HG03139 (cell line): Measurements from ENCODE around the gene IRS1.

Experiments
- ATAC-seq: cut with Tn5 transposase; IDR thresholded peaks from one replicate; pipeline ENCODE4 v1.9.1; 2021; ENCODE audit not compliant: unreplicated experiment

The IRS1 gene

GRCh38 chr2:226727251-226727650, 72.4 kb downstream of the IRS1 start:
- ATAC-seq: no peak

- no peak for ATAC-seq
Observed at GRCh38 chr2:226726546-226726945, 73.1 kb downstream of the IRS1 start.

GRCh38 chr2:226725126-226725860, 74.3 kb downstream of the IRS1 start:
- no peak for ATAC-seq

- ATAC-seq: no peak
Observed at GRCh38 chr2:226721541-226721940, 78.1 kb downstream of the IRS1 start.

- ATAC-seq: no peak
Observed at GRCh38 chr2:226720948-226721347, 78.7 kb downstream of the IRS1 start.

GRCh38 chr2:226717719-226718118, 81.9 kb downstream of the IRS1 start:
- ATAC-seq: no peak

- ATAC-seq: peak; percentile 48
Observed at GRCh38 chr2:226716126-226716525, 83.5 kb downstream of the IRS1 start.

- ATAC-seq: no peak
Observed at GRCh38 chr2:226715347-226715990, 84.2 kb downstream of the IRS1 start.

- ATAC-seq: no peak
Observed at GRCh38 chr2:226712941-226713340, 86.7 kb downstream of the IRS1 start.

- no peak for ATAC-seq
Observed at GRCh38 chr2:226711606-226712296, 87.9 kb downstream of the IRS1 start.

- ATAC-seq: no peak
Observed at GRCh38 chr2:226707499-226707898, 92.1 kb downstream of the IRS1 start.

- no peak for ATAC-seq
Observed at GRCh38 chr2:226705965-226706364, 93.7 kb downstream of the IRS1 start.

- ATAC-seq: no peak
Observed at GRCh38 chr2:226705133-226705886, 94.3 kb downstream of the IRS1 start.

- ATAC-seq: no peak
Observed at GRCh38 chr2:226703514-226703913, 96.1 kb downstream of the IRS1 start.

- no peak for ATAC-seq
Observed at GRCh38 chr2:226702376-226702775, 97.2 kb downstream of the IRS1 start.

GRCh38 chr2:226701052-226701451, 98.6 kb downstream of the IRS1 start:
- no peak for ATAC-seq

GRCh38 chr2:226699321-226699720, 100.3 kb downstream of the IRS1 start:
- no peak for ATAC-seq

GRCh38 chr2:226698671-226699070, 100.9 kb downstream of the IRS1 start:
- no peak for ATAC-seq

GRCh38 chr2:226694586-226695284, 104.9 kb downstream of the IRS1 start:
- ATAC-seq: no peak

GRCh38 chr2:226694149-226694548, 105.5 kb downstream of the IRS1 start:
- no peak for ATAC-seq

- ATAC-seq: no peak
Observed at GRCh38 chr2:226693521-226693920, 106.1 kb downstream of the IRS1 start.
